NCI-H2029 treated with DMSO at 0.1 percent for 48 hours (cell line): ENCODE results near the gene CMPK1.
A peak's percentile ranks its signal among the peaks of the same experiment; 100 is the strongest.
"Not testable (repeated sequence)": the region's sequence is repeated elsewhere in the genome, so short reads cannot be mapped to it uniquely, and the experiment has no call there.

Experiments
- DNase-seq: peaks from one replicate; lab custom pipeline; 2025; lab: John Stamatoyannopoulos, UW

CMPK1 gene

DNA sequence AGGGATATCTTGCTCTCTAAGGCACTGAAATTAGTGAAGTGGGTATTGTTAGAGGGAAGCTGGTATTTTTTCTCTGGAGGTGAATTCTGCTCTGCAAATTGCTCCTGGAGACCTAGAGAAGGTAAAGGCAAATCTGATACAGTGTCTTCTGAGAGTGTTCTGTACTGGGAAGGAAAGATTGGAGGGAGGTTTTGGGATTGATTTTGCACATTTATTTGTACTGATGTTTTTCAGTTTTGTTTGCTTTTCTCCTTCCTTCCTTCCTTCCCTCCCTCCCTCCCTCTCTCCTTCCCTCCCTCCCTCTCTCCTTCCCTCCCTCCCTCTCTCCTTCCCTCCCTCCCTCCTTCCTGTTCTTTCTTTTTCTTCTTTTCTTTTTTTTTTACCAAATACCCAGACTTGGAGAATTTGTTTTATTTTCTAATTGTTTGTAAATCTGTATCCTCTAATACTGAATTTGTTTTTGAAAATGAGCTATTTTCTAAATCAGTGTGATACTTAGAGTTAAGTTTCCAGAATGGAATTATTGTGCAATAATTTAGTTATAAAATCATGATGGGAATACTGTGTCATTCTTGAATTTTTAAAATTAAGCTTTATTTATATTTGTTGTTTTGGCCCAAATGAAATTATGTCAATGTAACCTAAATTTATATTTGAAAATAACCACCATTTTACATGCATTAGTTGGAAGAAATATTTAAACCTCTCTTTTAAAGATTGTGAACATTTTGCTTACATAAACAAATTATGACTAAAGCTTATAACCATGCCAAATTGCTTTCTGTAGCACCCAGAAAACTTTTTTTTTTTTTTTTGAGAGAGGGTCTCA is 4.9 kb downstream of the CMPK1 start:
- DNase-seq, result no peak

GRCh38 chr1:47340227-47340626 is 6.6 kb downstream of the CMPK1 start:
- DNase-seq, result no peak

- DNase-seq, result not testable (repeated sequence)
Observed at GRCh38 chr1:47346979-47347378, 13.4 kb downstream of the CMPK1 start.

DNA sequence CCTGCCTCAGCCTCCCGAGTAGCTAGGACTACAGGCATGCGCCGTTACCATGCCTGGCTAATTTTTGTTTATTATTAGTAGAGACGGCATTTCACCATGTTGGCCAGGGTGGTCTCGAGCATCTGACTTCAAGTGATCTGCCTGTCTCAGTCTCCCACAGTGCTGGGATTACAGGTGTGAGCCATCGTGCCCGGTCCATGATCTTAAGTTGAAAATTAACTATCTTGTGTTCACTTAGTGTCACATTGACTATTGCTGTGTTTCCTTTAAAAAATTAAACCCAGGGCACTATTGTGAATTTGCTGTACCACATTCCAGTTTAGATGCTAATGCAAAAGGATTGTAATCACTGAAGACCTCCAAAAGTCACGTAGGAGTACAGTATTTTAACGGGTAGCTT is 14.1 kb downstream of the CMPK1 start:
- no peak for DNase-seq

- no peak for DNase-seq
Observed at GRCh38 chr1:47348246-47348645, 14.7 kb downstream of the CMPK1 start.

DNA sequence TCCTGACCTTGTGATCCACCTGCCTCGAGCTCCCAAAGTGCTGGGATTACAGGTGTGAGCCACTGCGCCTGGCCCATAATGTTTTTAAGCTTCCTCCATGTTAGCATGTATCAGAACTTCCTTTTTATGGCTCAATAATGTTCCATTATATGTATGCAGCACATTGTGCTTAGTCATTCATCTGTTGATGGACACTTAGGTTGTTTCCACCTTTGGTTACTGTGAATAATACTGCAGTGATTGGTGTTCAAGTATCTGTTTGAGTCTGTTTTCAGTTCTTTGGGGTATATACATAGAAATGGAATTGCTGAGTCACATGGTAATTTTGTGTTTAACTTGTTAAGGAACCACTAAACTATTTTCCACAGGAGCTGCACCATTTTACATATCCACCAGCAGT is 17.7 kb downstream of the CMPK1 start:
- DNase-seq, result no peak

GRCh38 chr1:47361380-47361779 is 27.8 kb downstream of the CMPK1 start:
- DNase-seq, result no peak

DNA sequence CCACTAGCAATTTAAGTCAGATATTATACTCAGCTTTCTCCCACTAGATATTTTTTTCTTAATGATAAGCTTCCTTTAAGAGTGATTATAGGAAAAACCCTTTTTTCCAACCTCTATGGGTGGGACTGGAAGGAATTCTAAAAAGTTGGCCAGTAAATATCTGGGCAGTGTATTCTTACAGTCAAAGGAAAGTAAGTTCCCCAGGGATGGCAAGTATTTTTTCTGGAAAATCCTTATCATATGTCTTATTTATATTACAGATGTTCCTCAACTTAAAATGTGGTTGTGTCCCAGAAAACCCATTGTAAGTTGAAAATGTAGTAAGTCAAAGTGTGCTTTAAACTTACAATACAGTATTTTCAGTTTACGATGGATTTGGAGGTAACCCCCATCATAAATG is 29.2 kb downstream of the CMPK1 start:
- DNase-seq, result no peak

DNA sequence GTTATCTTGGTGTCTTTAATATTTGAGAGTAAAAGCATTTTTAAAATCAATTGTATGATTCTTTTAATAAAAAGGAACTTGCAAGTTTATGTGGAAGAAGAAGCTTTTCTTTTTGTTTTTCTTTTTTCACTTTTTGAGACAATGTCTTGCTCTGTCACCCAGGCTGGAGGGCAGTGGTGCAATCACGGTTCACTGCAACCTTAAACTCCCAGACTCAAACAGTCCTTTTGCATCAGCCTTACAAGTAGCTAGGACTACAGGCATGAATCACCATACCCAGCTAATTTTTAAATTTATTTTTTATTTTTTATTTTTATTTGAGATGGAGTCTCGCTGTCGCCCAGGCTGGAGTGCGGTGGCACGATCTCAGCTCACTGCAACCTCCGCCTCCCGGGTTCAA is 34.1 kb downstream of the CMPK1 start:
- DNase-seq, result no peak

GRCh38 chr1:47371016-47371517 is 37.5 kb downstream of the CMPK1 start:
- no peak for DNase-seq

- DNase-seq, result no peak
Observed at GRCh38 chr1:47374501-47374900, 40.9 kb downstream of the CMPK1 start.

GRCh38 chr1:47378147-47378546 is 44.6 kb downstream of the CMPK1 start:
- DNase-seq, result no peak

- DNase-seq, result no peak
Observed at GRCh38 chr1:47380699-47381098, 47.1 kb downstream of the CMPK1 start.

GRCh38 chr1:47382399-47382983 is 48.9 kb downstream of the CMPK1 start:
- DNase-seq, result no peak

DNA sequence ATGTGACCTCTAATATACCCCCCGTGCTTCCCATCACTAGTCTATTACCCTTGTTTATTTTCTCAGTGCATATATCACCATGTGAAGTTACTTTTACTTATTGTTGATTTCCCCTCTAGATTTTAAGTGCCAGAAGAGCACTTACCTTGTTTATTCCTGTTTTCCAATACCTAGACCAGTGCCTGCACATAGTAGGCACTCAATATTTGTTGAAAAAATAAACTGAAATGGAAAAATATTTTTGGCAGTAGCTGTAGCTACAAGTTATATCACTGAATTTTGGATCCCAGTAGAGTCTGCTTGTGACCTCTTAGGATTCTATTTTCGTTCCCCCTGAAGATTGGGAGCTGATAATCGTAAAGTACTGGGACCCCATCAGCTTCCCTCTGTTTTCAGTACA is 50.5 kb downstream of the CMPK1 start:
- DNase-seq, result no peak

- DNase-seq, result no peak
Observed at GRCh38 chr1:47385020-47385419, 51.4 kb downstream of the CMPK1 start.

DNA sequence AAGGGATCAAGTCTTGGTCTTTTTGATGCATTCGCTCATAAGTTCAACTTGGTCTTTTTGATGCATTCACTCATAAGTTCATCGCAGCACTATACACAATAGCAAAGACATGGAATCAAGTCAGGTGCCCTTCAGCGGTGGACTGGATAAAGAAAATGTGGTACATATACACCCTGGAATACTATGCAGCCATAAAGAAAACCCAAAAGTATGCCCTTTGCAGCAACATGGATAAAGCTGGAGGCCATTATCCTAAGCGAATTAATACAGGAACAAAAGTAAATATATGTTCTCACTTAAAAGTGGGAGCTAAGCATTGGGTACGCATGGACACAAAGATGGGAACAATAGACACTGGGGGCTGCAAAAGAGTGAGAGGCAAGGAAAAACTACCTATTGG is 52.7 kb downstream of the CMPK1 start:
- no peak for DNase-seq

DNA sequence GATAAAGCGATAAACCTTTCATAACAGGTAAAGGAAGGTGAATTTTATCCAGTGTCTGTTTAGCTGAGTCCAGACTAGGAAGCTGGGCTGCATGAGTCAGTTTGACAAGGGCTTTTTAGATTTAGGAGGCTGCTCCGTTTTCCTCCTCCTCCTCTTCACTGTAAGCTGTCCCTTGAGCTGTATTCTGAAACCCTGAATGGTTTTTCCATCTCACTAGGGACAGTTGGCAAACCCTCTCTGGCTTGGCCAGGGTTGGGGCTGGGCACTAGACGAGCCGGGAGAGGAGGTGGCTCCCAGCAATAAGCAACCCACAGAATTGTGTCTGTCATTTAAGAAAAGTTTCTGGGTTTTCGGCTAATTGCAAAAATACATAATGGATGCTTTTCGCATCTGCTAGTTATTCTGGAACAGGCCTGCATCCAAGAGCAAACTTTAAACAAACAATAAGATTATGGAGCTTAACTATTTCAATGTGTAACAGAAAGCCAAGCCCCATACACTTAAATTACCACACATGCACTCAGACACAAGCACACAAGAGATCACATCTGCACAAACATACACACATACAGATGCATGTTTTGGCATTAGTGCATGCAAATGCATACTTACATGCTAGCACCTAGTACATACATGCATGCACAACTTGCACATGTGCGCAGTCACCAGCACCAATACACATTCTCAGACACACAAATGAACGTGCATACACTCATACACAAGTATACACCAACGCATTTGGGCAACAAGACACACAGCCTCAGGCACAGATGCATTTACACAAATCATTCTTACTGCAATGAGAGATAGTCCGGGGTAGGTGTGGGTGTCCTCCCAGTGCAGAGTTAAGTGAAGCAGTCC is 54.7 kb downstream of the CMPK1 start:
- DNase-seq, result no peak

DNA sequence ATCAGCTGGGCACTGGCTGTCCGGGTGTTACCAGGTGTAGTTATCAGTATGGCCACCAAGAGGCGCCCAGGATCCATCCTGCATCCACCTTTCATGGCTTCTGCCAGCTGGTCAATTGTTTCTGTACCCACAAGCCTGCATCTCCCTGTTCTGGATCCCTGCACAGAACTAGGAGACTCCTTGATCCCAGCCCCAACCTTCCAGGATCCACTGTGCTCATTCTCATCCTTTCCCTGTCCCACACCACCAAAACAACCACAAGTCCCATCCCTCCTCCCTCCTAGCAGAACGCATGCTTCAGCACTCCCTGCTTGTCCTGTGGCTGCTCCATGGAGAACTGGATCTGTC is 55.3 kb downstream of the CMPK1 start:
- peak; percentile 79 for DNase-seq

GRCh38 chr1:47389731-47390130 is 56.1 kb downstream of the CMPK1 start:
- DNase-seq, result no peak

GRCh38 chr1:47390843-47391242 is 57.3 kb downstream of the CMPK1 start:
- DNase-seq, result no peak

DNA sequence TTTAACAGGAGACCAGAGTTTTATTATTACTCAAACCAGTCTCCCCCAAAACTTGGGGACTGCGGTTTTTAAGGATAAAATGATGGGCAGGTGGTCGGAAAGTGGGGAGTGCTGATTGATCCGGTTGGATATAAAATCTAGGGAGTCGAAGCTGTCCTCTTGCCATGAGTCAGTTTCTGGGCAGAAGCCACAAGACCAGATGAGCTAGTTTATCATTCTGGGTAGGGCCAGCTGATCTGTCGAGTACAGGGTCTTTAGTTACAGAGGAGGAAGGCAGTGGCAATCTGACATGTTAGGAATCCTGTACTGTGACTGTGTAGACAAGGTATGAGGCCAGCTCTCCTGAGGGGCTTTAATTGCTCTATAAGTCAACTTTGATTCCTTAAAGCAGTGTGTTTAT is 59.6 kb downstream of the CMPK1 start:
- no peak for DNase-seq

DNA sequence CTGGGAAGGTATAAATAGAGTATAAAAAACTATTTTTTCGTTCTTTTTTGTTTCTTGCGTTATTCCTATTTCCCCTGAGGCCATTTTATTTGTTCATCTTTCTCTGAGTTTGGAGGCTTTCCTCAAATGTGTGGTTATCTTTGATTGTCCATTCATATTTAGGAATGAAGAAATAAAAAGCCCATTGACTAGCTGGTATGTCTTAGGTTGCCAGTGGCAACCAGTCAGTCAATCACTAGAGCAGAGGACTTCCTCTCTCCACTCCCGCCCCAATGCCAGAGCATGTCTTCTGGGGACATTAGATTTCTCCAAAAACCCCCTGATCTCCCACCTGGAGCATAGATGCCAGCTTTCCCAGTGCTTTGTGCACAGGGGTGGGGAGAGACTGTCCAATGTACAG is 61.8 kb downstream of the CMPK1 start:
- no peak for DNase-seq
